ENCODE data around the gene RPS3. TPM values are rescaled to one million over a fixed set of nuclear protein-coding genes. Genes with fewer than 3 reads are reported as not detected.
"Not testable (repeated sequence)": the region's sequence is repeated elsewhere in the genome, so short reads cannot be mapped to it uniquely, and the experiment has no call there.

Gene RPS3
- total RNA-seq, 2 donors from 2014 or later, result 4,448 to 4,546 TPM

DNA sequence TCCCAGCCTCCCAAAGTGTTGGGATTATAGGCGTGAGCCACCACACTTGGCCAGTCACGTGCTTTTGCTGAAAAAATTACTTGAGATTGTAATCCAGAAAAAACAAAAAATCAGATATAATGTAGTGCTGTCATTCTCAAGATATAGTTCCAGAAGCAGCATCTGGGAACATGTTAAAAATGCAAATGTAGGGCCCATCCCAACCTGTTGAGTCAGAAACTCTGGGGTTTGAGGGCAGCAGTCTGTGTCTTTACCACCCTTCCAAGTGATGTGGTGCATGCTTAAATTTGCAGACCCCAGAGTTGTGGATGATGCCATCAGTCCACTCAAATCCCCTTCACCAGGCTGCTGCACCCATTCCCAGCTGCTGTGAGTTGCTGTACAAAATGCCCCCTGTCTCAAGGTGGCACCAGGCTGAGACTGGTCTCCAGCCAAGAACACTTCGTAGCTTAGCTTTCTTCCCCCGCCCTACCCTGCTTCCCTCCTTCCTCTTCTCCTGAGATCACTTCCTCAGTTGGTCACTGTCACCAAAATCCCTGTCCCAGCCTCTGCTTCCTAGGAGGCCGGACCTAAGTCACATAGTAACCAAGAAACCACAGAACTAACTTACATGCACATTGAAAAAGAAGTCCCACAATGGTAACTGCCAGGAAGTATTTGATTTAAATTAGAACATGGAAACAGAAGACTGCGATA lies 29.6 kb upstream of the RPS3 start:
- H3K4me3 Mint-ChIP-seq, result no peak overlapping the region

DNA sequence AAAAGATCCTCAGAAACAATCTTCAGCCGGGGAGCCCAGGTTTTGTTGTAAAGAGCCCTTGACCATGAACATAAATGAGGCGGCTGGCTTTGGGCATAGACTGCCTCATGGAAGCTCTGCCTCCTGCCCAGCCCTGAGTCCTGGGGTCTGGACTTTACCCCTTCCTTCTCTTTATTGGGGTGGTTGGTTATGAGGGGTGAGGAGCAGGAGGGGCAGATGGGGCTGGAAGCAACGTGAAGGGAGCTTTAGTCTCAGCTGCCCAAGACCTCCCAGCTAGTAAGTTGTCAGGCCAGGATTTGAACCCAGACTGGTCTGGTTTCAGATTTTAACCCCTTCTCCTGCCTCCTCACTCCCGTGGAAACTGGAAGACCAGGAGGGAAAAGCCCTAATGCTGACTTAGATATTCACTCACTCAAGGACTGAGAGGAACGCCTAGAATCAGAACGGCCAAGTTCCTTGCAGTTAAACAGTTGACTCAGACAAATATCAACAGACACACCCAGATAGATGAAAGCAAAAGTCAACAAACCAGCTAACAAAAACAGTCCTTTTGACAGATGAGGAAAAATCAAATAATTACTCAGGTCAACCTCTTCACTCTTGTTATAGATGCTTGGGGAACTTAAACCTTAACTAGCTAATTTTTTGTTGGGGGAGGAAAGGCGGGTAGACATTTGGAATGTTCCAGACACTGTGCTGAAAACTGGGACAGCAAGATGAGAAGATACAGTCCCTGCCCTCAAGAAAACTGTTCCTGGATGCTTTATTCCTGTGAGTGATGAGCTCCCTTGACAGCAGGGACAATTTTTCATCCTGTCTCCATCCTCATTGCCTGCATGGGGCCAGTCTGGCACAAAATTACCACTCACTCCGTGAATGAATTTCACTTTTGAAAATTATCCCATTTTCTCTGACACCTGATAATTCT lies 27.1 kb upstream of the RPS3 start:
- DNase-seq (no peak), ATAC-seq (no peak)
- Mint-ChIP-seq H3K36me3 (ENCODE audit: low read depth) (no peaks in the 10 kb centered on the region), H3K27me3 (no peaks in the 10 kb centered on the region), H3K27ac (no peak overlapping the region), H3K4me3 (no peak overlapping the region), H3K4me1 (peaks cover 2% of the 10 kb centered on the region)
- no peaks in the 10 kb centered on the region for H3K9me3 ChIP-seq (ENCODE audit: control insufficient read depth, low read length, poor library complexity, severe bottlenecking)

More for the DNA sequence above, 29.6 kb upstream of the RPS3 start:
- H3K9me3 ChIP-seq (ENCODE audit: control insufficient read depth, low read length, poor library complexity, severe bottlenecking), result no peaks in the 10 kb centered on the region
- Mint-ChIP-seq H3K4me1 (peaks cover 2% of the 10 kb centered on the region), H3K36me3 (ENCODE audit: low read depth) (no peaks in the 10 kb centered on the region), H3K27ac (no peak overlapping the region), H3K27me3 (no peaks in the 10 kb centered on the region)
- ATAC-seq, result no peak
- DNase-seq, result no peak

DNA sequence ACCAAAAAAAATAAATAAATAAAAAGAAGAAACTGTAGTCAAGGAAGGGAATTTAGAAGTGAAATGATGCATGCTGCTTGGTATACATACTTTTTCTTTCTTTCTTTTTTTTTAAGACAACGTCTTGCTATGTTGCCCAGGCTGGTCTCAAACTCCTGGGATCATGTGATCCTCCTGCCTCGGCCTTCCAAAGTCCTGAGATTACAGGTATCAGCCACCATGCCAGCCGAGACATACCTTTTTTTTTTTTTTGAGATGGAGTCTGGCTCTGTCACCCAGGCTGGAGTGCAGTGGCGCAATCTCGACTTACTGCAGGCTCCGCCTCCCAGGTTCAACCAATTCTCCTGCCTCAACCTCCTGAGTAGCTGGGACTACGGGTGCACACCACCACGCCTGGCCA lies 26.1 kb upstream of the RPS3 start:
- no peak overlapping the region for H3K4me3 Mint-ChIP-seq

DNA sequence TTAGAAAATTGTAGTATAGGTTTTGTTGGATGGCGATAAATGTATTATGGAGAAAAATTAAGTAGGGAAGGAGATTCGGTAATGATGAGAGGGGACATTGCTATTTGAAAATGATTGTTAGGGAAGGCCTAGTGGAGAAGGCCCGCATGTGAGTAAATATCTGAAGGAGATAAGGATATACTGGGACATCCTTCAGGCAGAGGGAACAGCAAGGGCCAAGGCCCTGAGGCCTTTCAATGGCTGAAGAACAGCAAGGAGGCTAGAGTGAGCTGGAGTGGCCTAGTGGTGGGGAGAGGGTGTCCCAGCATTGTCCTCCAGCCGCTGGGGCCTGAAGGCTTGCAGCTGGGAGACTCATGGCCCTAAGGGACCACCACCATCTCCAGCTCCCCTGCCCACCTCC lies 24.7 kb upstream of the RPS3 start:
- ATAC-seq, result no peak
- H3K27ac Mint-ChIP-seq, result no peak overlapping the region
- DNase-seq, result no peak
- H3K4me3 Mint-ChIP-seq, result no peak overlapping the region
- peaks cover 2% of the 10 kb centered on the region for H3K4me1 Mint-ChIP-seq
- no peaks in the 10 kb centered on the region for H3K27me3 Mint-ChIP-seq
- H3K9me3 ChIP-seq (ENCODE audit: control insufficient read depth, low read length, poor library complexity, severe bottlenecking), result no peaks in the 10 kb centered on the region
- H3K36me3 Mint-ChIP-seq (ENCODE audit: low read depth), result no peaks in the 10 kb centered on the region

More for the DNA sequence above, 26.1 kb upstream of the RPS3 start:
- Mint-ChIP-seq H3K27me3 (no peaks in the 10 kb centered on the region), H3K36me3 (ENCODE audit: low read depth) (no peaks in the 10 kb centered on the region), H3K4me1 (peaks cover 2% of the 10 kb centered on the region), H3K27ac (no peak overlapping the region)
- ATAC-seq (no peak), DNase-seq (no peak)
- no peaks in the 10 kb centered on the region for H3K9me3 ChIP-seq (ENCODE audit: control insufficient read depth, low read length, poor library complexity, severe bottlenecking)

DNA sequence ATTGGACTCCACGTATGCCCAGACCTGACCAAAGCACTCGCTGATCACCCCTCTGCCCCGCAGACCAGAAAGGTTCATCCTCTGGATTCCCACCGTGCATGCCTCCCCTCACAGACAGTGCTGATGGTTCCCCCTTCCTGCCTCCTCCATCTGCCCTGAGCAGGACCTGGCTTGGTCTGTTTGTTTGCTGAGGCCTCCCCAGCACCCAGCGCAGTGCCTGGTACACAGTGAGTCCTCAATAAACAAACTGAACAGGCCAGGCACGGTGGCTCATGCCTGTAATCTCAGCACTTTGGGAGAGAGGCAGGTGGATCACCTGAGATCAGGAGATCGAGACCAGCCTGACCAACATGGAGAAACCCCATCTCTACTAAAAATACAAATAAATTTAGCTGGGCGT lies 23.7 kb upstream of the RPS3 start:
- H3K27me3 Mint-ChIP-seq, result no peaks in the 10 kb centered on the region
- H3K36me3 Mint-ChIP-seq (ENCODE audit: low read depth), result no peaks in the 10 kb centered on the region
- ATAC-seq (no peak), DNase-seq (no peak)
- no peak overlapping the region for H3K4me3 Mint-ChIP-seq
- H3K27ac Mint-ChIP-seq, result peak overlapping the region; percentile 83
- H3K4me1 Mint-ChIP-seq, result no peaks in the 10 kb centered on the region
- no peaks in the 10 kb centered on the region for H3K9me3 ChIP-seq (ENCODE audit: control insufficient read depth, low read length, poor library complexity, severe bottlenecking)

DNA sequence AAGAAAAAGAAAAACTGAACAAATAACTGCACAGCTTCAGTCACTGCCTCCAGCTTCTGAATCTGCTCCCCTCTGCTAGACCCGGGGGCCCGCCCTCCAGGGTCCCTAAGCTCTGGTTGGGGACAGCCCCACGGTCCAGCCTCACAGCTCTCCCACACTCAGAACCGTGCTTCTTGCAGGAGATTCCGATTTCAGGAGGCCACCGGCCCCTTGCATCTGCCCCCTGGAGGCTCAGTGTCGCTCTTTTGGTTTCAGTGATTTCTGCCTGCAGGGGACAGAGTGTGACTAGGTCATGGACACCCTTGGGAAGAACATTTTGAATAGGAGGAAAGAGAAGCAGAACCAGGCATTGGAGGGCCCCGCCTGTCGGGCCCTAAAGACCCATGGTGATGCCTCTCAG lies 23.1 kb upstream of the RPS3 start:
- no peak for ATAC-seq
- Mint-ChIP-seq H3K36me3 (ENCODE audit: low read depth) (no peaks in the 10 kb centered on the region), H3K27ac (no peak overlapping the region), H3K4me1 (no peaks in the 10 kb centered on the region), H3K27me3 (no peaks in the 10 kb centered on the region), H3K4me3 (no peak overlapping the region)
- no peaks in the 10 kb centered on the region for H3K9me3 ChIP-seq (ENCODE audit: control insufficient read depth, low read length, poor library complexity, severe bottlenecking)
- DNase-seq, result no peak

DNA sequence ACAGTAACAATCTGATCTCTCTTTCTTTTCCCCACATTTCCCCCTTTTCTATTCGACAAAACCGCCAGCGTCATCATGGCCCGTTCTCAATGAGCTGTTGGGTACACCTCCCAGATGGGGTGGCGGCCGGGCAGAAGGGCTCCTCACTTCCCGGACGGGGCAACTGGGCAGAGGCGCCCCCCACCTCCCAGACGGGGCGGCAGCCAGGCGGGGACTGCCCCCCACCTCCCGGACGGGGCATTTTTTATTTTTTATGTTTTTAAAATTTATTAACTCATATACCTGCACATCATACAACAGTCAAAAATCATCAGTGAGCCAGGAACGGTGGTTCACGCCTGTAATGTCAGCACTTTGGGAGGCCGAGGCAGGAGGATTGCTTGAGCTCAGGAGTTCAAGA lies 20.5 kb upstream of the RPS3 start:
- H3K27me3 Mint-ChIP-seq; H3K36me3 Mint-ChIP-seq (ENCODE audit: low read depth); H3K9me3 ChIP-seq (ENCODE audit: control insufficient read depth, low read length, poor library complexity, severe bottlenecking); ATAC-seq; H3K4me3 Mint-ChIP-seq; H3K27ac Mint-ChIP-seq; H3K4me1 Mint-ChIP-seq; DNase-seq: not testable (repeated sequence)

DNA sequence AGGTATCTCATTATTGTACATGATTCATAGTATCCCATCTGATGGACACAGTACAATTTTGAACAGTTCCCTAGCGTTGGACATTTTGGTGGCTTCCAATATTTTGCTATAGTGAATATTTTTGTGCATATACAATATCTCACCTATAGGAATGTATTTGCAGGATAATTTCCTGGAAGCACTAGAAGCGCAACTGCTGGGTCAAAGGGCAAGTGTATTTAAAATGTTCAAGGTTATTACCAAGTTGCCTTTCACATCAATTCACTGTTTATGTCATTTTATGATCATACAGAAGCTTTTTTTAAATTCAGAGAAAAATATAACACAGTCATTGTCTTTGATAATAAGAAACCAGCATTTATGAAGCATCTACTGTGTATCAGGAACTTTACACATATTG lies 19.1 kb upstream of the RPS3 start:
- no peak for DNase-seq
- no peak overlapping the region for H3K27ac Mint-ChIP-seq
- no peak overlapping the region for H3K4me3 Mint-ChIP-seq
- no peaks in the 10 kb centered on the region for H3K9me3 ChIP-seq (ENCODE audit: control insufficient read depth, low read length, poor library complexity, severe bottlenecking)
- no peaks in the 10 kb centered on the region for H3K36me3 Mint-ChIP-seq (ENCODE audit: low read depth)
- H3K4me1 Mint-ChIP-seq, result peaks cover 14% of the 10 kb centered on the region
- no peak for ATAC-seq
- H3K27me3 Mint-ChIP-seq, result no peaks in the 10 kb centered on the region

DNA sequence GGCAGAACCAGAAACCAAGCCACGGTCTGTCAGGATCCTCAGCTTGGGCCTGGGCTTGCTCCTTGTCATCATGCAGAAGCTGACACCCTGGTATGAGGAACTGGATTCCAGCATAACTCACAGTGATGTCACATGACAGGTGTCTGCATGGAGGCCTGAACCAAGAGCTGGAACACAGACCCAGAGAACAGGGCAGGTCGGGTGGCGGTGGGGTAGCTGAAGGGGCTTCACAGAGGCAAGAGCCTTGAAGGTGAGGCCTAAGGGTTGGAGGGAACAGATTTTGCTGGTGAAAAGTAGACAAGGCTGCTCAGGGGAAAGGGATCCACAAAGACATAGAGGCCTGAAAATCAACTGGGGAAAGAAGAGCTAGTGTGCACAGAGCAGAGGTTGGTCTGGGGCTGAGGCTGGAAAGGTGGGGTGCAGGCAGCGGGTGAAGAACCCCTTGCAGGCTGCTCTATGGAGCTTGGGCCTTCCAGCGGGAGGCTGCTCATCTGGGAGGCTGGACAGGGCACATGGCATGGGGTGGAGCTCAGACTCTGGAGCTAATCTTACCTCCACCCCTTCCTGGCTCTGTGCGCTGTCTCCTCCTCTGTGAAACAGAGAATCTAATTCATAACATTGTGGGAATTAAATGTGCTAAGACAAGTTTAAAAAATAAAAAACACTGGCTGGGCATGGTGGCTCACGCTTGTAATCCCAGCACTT lies 18.4 kb upstream of the RPS3 start:
- no peaks in the 10 kb centered on the region for H3K9me3 ChIP-seq (ENCODE audit: control insufficient read depth, low read length, poor library complexity, severe bottlenecking)
- Mint-ChIP-seq H3K36me3 (ENCODE audit: low read depth) (no peaks in the 10 kb centered on the region), H3K4me1 (peaks cover 14% of the 10 kb centered on the region), H3K27ac (peak overlapping the region; percentile 49), H3K27me3 (no peaks in the 10 kb centered on the region), H3K4me3 (no peak overlapping the region)
- DNase-seq (no peak), ATAC-seq (no peak)

DNA sequence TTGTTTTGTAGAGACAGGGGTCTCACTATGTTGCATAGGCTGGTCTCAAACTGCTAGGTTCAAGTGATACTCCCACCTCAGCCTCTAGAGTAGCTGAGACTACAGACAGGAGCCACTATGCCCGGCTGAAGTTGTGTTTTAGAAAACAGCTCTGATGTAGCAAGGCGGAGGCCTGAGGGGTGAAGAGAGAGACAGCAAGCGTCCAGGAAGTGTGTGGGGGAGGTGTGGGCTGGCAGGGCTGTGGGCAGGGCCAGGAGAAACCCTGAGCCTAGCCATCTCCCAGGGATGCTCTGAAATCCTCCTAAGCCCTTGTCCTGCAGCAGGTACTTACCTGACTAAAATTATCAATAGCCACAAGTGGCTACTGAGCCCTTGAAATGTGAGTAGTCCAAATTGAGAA lies 16.1 kb upstream of the RPS3 start:
- DNase-seq (no peak), ATAC-seq (peak; percentile 52)
- Mint-ChIP-seq H3K27me3 (no peaks in the 10 kb centered on the region), H3K4me1 (peaks cover 14% of the 10 kb centered on the region), H3K27ac (peak overlapping the region; percentile 32), H3K36me3 (ENCODE audit: low read depth) (no peaks in the 10 kb centered on the region), H3K4me3 (peak overlapping the region; percentile 5)
- H3K9me3 ChIP-seq (ENCODE audit: control insufficient read depth, low read length, poor library complexity, severe bottlenecking), result no peaks in the 10 kb centered on the region

DNA sequence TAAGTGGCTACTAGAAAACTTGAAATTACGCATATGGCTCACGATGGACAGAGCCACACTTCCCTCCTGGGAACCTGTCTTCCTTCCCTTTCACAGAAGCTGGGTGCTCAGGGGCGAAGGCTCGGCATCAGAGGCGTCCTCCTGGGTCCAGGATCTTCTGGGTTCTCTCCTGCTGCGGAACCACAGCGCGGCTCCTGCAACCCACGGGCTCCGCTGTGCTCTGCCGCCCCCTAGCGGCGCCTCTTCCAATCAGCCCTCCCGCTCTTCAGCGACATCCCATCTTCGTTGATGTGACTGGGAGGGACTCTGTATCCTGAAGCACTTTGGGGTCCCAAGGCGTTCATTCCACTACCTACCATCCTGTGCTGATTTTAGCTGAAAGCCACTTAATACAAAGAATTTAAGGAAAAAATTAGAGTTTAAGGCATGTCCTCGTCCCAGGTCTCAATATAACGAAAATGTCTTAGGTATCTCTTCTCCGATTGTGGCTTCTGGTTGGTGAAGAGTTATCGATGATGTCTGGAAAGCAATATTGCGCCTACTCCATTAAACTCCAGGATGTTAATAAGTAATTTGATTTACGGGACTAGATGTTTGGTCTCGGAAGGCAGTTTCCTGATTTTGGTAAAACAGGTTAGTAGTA lies 14.8 kb upstream of the RPS3 start:
- H3K4me3 Mint-ChIP-seq, result peak overlapping the region; percentile 65
- ATAC-seq (peak; percentile 86), DNase-seq (peak; percentile 62 to 78 (median 72))
- peaks cover 14% of the 10 kb centered on the region for H3K4me1 Mint-ChIP-seq
- H3K27me3 Mint-ChIP-seq, result no peaks in the 10 kb centered on the region
- H3K9me3 ChIP-seq (ENCODE audit: control insufficient read depth, low read length, poor library complexity, severe bottlenecking), result no peaks in the 10 kb centered on the region
- H3K27ac Mint-ChIP-seq, result peak overlapping the region; percentile 29
- no peaks in the 10 kb centered on the region for H3K36me3 Mint-ChIP-seq (ENCODE audit: low read depth)

DNA sequence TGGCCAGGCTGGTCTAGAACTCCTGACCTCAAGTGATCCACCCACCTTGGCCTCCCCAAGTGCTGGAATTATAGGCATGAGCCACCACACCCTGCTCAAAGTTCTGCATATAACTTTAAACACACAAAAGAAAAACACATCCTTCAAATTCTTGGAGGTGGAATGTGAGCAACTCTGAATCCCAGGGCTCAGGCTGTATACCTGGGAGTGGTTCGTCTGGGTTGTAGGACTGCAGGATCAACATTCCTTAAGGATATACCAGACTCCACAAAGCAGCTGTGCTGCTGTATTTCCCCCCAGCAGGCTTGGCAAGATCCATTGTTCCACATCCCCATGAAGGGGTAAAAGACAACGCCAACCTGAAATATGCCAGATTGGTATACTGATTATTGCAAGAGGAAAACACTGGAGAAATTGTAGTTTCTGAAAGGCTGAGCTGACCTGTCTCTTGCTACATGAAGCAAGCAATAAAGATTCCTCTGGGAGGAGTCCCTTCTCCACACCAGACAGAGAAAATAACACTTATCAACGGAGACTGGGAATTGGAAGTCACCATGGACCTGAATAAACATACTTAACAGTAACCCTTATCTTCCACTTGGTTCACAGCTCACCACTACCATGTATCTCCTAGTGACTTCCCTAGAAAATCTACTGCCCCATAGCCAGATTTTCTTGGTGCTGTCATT lies 12.2 kb upstream of the RPS3 start:
- H3K27ac Mint-ChIP-seq, result no peak overlapping the region
- peaks cover 14% of the 10 kb centered on the region for H3K4me1 Mint-ChIP-seq
- H3K36me3 Mint-ChIP-seq (ENCODE audit: low read depth), result no peaks in the 10 kb centered on the region
- no peak for ATAC-seq
- H3K27me3 Mint-ChIP-seq, result no peaks in the 10 kb centered on the region
- no peaks in the 10 kb centered on the region for H3K9me3 ChIP-seq (ENCODE audit: control insufficient read depth, low read length, poor library complexity, severe bottlenecking)
- no peak overlapping the region for H3K4me3 Mint-ChIP-seq
- no peak for DNase-seq
